B cell (primary cell): ENCODE measurements around the gene BEAN1.

ENCODE experiments used
- CTCF ChIP-seq: fragments of 200-600 bp; IDR thresholded peaks from one replicate; pipeline ENCODE4 v1.8.0; 2022; ENCODE audit warnings: antibody characterized with exemption, mild to moderate bottlenecking
- EZH2 ChIP-seq: IDR thresholded peaks from 2 replicates; pipeline ENCODE4 v1.6.1; 2012; ENCODE audit warnings: borderline replicate concordance, low read depth, mild to moderate bottlenecking, moderate library complexity, low read length; ENCODE audit not compliant: insufficient read depth, poor library complexity, severe bottlenecking

DNA sequence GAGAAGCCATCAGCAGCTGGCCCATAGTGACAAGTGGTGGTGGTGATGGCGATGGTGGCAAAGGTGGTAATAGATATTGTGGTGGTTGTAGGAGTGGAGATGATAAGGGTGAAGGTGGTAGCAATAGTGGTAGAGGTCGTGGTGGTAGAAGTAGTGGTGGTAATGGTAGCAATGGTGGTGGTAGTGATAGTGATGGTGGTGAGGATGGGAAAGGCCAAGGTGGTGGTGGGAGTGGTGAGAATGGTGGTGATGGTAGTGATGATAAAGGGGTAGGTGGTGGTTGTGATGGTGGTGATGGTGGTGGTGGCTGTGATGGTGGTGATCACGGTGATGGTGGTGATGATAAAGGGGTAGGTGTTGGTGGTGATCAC is 47.5 kb upstream of the BEAN1 start:
- TF ChIP-seq CTCF, result no peak
- TF ChIP-seq EZH2, result no peak
